K562 (cell line): ENCODE measurements around the gene ZNF22. TPM values are rescaled to one million over a fixed set of nuclear protein-coding genes. Genes with fewer than 3 reads are reported as not detected.

Experiments
- ATAC-seq: fragments of 200-7000 bp; cut with Tn5 transposase; 3 replicates; pipeline ENCODE4 v1.9.1; 2020; ENCODE audit warnings: moderate library complexity
- BruUV-seq: library from RNA; stranded (reverse); fragments of 400-500 nt; replicated peaks from 2 replicates; lab custom pipeline; 2021; lab: Mats Ljungman, UMichigan
- CTCF ChIA-PET: fragments of 300-600 bp; formaldehyde crosslinking; extraction: SDS; loops from one replicate; lab custom pipeline; 2021; ENCODE audit warnings: low intra/inter-chr PET ratio; lab: Yijun Ruan, JAX
- POLR2A ChIA-PET: fragments of 300-600, 350-650 bp; sonication (Branson Sonifier 250); formaldehyde crosslinking; extraction: SDS; loops from one replicate; lab custom pipeline; 2021; ENCODE audit warnings: antibody characterized with exemption, inconsistent platforms; lab: Yijun Ruan, JAX
- DNase-seq, 4 experiments: peaks; one replicate each; pipeline versions ENCODE4 v3.0.0 to v3.0.0-alpha.2; 2011 to 2018; ENCODE audit warnings: low spot score in 3 of 4, mixed read lengths in 3 of 4; ENCODE audit errors: extremely low read depth in 1 of 4
- FAIRE-seq: peaks from 2 replicates; lab custom pipeline; 2011; peaks lifted over from hg19 to GRCh38; lab: Jason Lieb, UNC
- H2AFZ ChIP-seq: 2 replicates; pipeline ENCODE4 v1.6.0; 2011; ENCODE audit warnings: low read depth, low read length, control low read depth, inconsistent platforms
- H3K27ac ChIP-seq: fragments of 200-600 bp; 3 replicates; pipeline ENCODE4 v1.8.0; 2011; ENCODE audit warnings: low read depth, mild to moderate bottlenecking, control low read depth, inconsistent platforms, low read length, moderate library complexity, mixed read lengths; ENCODE audit errors: extremely low read depth
- H3K27me3 ChIP-seq, 2 experiments: fragments of 300-600 bp in 1 of 2; 2 replicates in 1 of 2; 3 replicates in 1 of 2; pipeline versions ENCODE4 v1.6.0 to v1.8.0; 2011; ENCODE audit warnings: inconsistent platforms in 2 of 2, low read length in 2 of 2, mild to moderate bottlenecking in 1 of 2, mixed read lengths in 1 of 2, moderate library complexity in 1 of 2; ENCODE audit not compliant: control insufficient read depth in 2 of 2, insufficient read depth in 2 of 2
- H3K36me3 ChIP-seq: fragments of 300-600 bp; 3 replicates; pipeline ENCODE4 v1.8.0; 2011; ENCODE audit warnings: mild to moderate bottlenecking, low read length, inconsistent platforms; ENCODE audit not compliant: control insufficient read depth, insufficient read depth
- H3K4me1 ChIP-seq, 2 experiments: fragments of 200-600 bp in 1 of 2; replicated peaks in 1 of 2; 2 replicates in 1 of 2; 3 replicates in 1 of 2; pipeline versions ENCODE4 v1.5.1 to v1.8.0; 2011; ENCODE audit warnings: inconsistent platforms in 2 of 2, low read length in 2 of 2, mild to moderate bottlenecking in 1 of 2, mixed read lengths in 1 of 2, moderate library complexity in 1 of 2; ENCODE audit not compliant: control insufficient read depth in 2 of 2, insufficient read depth in 2 of 2
- H3K4me2 ChIP-seq: 2 replicates; pipeline ENCODE4 v1.6.1; 2011; ENCODE audit warnings: low read length, control low read depth, inconsistent platforms, mixed read lengths; ENCODE audit not compliant: insufficient read depth
- H3K4me3 ChIP-seq: fragments of 200-600 bp; sonication (generic), shearing (Covaris generic); 2 replicates; pipeline ENCODE4 v1.5.1; 2016; ENCODE audit warnings: control low read depth, inconsistent platforms
- H3K79me2 ChIP-seq: fragments of 200-600 bp; 3 replicates; pipeline ENCODE4 v1.8.0; 2011; ENCODE audit warnings: low read length, inconsistent platforms; ENCODE audit not compliant: control insufficient read depth, insufficient read depth
- H3K9ac ChIP-seq, 2 experiments: 2 replicates each; pipeline versions ENCODE4 v1.6.0 to v1.6.1; 2011; ENCODE audit warnings: low read depth in 2 of 2, low read length in 2 of 2, control low read depth in 1 of 2, inconsistent platforms in 1 of 2, mild to moderate bottlenecking in 1 of 2, mixed read lengths in 1 of 2; ENCODE audit not compliant: insufficient read depth in 1 of 2
- H3K9me1 ChIP-seq: one replicate; pipeline ENCODE4 v1.6.0; 2011; ENCODE audit warnings: inconsistent platforms, mild to moderate bottlenecking, low read length, moderate library complexity; ENCODE audit not compliant: control insufficient read depth, insufficient read depth
- H3K9me3 ChIP-seq: replicated peaks from 2 replicates; pipeline ENCODE4 v1.5.1; 2011; ENCODE audit warnings: low read depth, low read length, inconsistent platforms; ENCODE audit not compliant: control insufficient read depth, insufficient read depth
- H4K20me1 ChIP-seq: replicated peaks from 2 replicates; pipeline ENCODE4 v1.6.1; 2011; ENCODE audit warnings: low read length, inconsistent platforms, mixed read lengths; ENCODE audit not compliant: control insufficient read depth, insufficient read depth
- BACH1 ChIP-seq: fragments of 200-800 bp; sonication (Bioruptor generic); IDR thresholded peaks from 2 replicates; pipeline ENCODE4 v1.6.1; 2016; ENCODE audit warnings: missing genetic modification characterization, missing compliant biosample characterization
- CBX8 ChIP-seq: fragments of 200-600 bp; sonication (generic); IDR thresholded peaks from 2 replicates; pipeline ENCODE4 v1.6.1; 2012; ENCODE audit warnings: borderline replicate concordance, mixed run types, low read depth, mild to moderate bottlenecking, moderate library complexity, mixed read lengths, low read length, control low read depth, inconsistent platforms; ENCODE audit not compliant: poor library complexity, severe bottlenecking; ENCODE audit errors: extremely low read depth
- CREM ChIP-seq: IDR thresholded peaks from 2 replicates; pipeline ENCODE4 v1.6.1; 2014; ENCODE audit warnings: antibody characterized with exemption, low read depth
- MTA3 ChIP-seq: fragments of 450-650 bp; formaldehyde crosslinking; IDR thresholded peaks from 2 replicates; pipeline ENCODE4 v1.6.1; 2017; ENCODE audit warnings: mild to moderate bottlenecking, borderline replicate concordance
- NCOA6 ChIP-seq: fragments of 450-650 bp; IDR thresholded peaks from 2 replicates; pipeline ENCODE4 v1.6.1; 2017; ENCODE audit warnings: mild to moderate bottlenecking
- PHB2 ChIP-seq: fragments of 450-650 bp; IDR thresholded peaks from 2 replicates; pipeline ENCODE4 v1.6.1; 2017; ENCODE audit warnings: low read depth
- PRMT5 ChIP-seq: sonication (generic); formaldehyde crosslinking; IDR thresholded peaks from 2 replicates; pipeline ENCODE4 v1.5.0; 2020; ENCODE audit warnings: missing genetic modification reagents
- PURB ChIP-seq: sonication (generic); formaldehyde crosslinking; IDR thresholded peaks from 2 replicates; pipeline ENCODE4 v1.9.0; 2021; ENCODE audit warnings: low read depth, mild to moderate bottlenecking, missing genetic modification reagents
- RREB1 ChIP-seq: fragments of 250-450 bp; sonication (Bioruptor Pico); IDR thresholded peaks from 2 replicates; pipeline ENCODE4 v1.4.0; 2020
- U2AF2 ChIP-seq: fragments of 200-400 bp; formaldehyde crosslinking; optimal IDR thresholded peaks from 2 replicates; pipeline ENCODE3; 2017; ENCODE audit warnings: low read depth, mild to moderate bottlenecking, low read length
- WGBS: fragments of 100-300 bp; shearing (Covaris generic); methylation state at CpG from one replicate; pipeline ENCODE4 v1.1.6; 2016; ENCODE audit warnings: low coverage, mixed read lengths; ENCODE audit not compliant: insufficient coverage; ENCODE audit errors: missing lambda C conversion rate; 5-methylcytosine and 5-hydroxymethylcytosine counted together
- in situ Hi-C: fragments of 300-500 bp; cut with MboI; formaldehyde crosslinking; loops from 4 replicates; pipeline ENCODE4 v1.15.0; 2018; ENCODE audit warnings: inconsistent platforms, mixed read lengths
- intact Hi-C: fragments of 100-400 bp; cut with micrococcal nuclease; formaldehyde crosslinking; loops from 2 replicates; pipeline ENCODE4 v1.14.2; 2022
- polyA plus RNA-seq, 8 experiments: library from polyadenylated mRNA; depleted of rRNA in 4 of 8; stranded (reverse) in 5 of 8; unstranded in 3 of 8; fragments of >200 nt; fragmentation: Nextera tagmentation in 2 of 8; fragmentation: Illumina TruSeq in 1 of 8; extraction: Ambion mirVana in 2 of 8; extraction: Trizol in 1 of 8; gene quantifications; 2 replicates each; pipeline versions ENCODE4 v1.2.1 to v1.2.3, GENCODE V29; 2011 to 2014; ENCODE audit warnings: inconsistent platforms in 1 of 8, missing spikeins in 1 of 8
- total RNA-seq, 7 experiments: library from RNA; depleted of rRNA in 6 of 7; stranded (reverse); fragments of >200 nt in 6 of 7; fragmentation: Illumina TruSeq in 2 of 7; extraction: Trizol in 2 of 7; gene quantifications; 2 replicates each; pipeline versions ENCODE4 v1.2.1 to v1.2.3, GENCODE V29; 2011 to 2021; ENCODE audit warnings: low replicate concordance in 1 of 7
- TF ChIP-seq, protein P1 (sequence below): fragments of 250-450 bp; sonication (Bioruptor Pico); IDR thresholded peaks from 2 replicates; pipeline ENCODE4 v1.4.0; 2020; ENCODE audit warnings: mild to moderate bottlenecking, moderate library complexity
- TF ChIP-seq, protein P2 (sequence below): sonication (generic); formaldehyde crosslinking; IDR thresholded peaks from 2 replicates; pipeline ENCODE4 v1.8.1; 2023; ENCODE audit warnings: mild to moderate bottlenecking, missing genetic modification reagents

The ZNF22 gene
- total and polyA plus RNA-seq, 9 of the 15 experiments (the other 6 are each of a cell fraction or from before 2014, with no cell fraction given) = 36.2 to 98.7 (median 51.2) TPM

GRCh38 chr10:44982114-44982460 is 18.6 kb upstream of the ZNF22 start:
- no peaks in the 10 kb centered on the region for H3K9me3 ChIP-seq
- H3K9ac ChIP-seq = peak overlapping the region in 1 of 2 experiments; percentile 23; a peak in 1 of 4 replicates
- H4K20me1 ChIP-seq = no peaks in the 10 kb centered on the region
- no TSS peak for BruUV-seq
- H3K36me3 ChIP-seq = no peaks in the 10 kb centered on the region
- ChIA-PET CTCF (no interaction called here), POLR2A (interaction anchor here (0.5 kb wide), 1 partner anchor 555 kb away, joined by 3 read pairs; no protein-coding TSS in a partner anchor)
- H3K4me3 ChIP-seq = no peak overlapping the region
- in situ Hi-C loops = no loop called here
- H3K79me2 ChIP-seq = no peaks in the 10 kb centered on the region
- no peaks in the 10 kb centered on the region for H3K9me1 ChIP-seq
- intact Hi-C loops = no loop called here
- H3K4me1 ChIP-seq = peaks cover 47 to 50% of the 10 kb centered on the region in 2 experiments
- no peak for ATAC-seq
- H2AFZ ChIP-seq = no peak overlapping the region
- H3K4me2 ChIP-seq = no peak overlapping the region
- H3K27me3 ChIP-seq = peaks cover 2 to 18% of the 10 kb centered on the region in 2 experiments; a peak in 3 of 5 replicates
- H3K27ac ChIP-seq = no peak overlapping the region
- 39% methylated on average over 9 of the region's 9 CpGs for WGBS
- DNase-seq = no peak
- FAIRE-seq = no peak
- no peak for TF ChIP-seq BACH1 (tag)
- no peak for TF ChIP-seq NCOA6
- no peak for TF ChIP-seq PRMT5 (CRISPR knock-in tag)
- no peak for TF ChIP-seq MTA3
- no peak for TF ChIP-seq RREB1 (CRISPR knock-in tag)
- no peak for TF ChIP-seq CBX8
- TF ChIP-seq U2AF2 = no peak
- TF ChIP-seq PURB (CRISPR knock-in tag) = no peak
- TF ChIP-seq, protein P1, sequence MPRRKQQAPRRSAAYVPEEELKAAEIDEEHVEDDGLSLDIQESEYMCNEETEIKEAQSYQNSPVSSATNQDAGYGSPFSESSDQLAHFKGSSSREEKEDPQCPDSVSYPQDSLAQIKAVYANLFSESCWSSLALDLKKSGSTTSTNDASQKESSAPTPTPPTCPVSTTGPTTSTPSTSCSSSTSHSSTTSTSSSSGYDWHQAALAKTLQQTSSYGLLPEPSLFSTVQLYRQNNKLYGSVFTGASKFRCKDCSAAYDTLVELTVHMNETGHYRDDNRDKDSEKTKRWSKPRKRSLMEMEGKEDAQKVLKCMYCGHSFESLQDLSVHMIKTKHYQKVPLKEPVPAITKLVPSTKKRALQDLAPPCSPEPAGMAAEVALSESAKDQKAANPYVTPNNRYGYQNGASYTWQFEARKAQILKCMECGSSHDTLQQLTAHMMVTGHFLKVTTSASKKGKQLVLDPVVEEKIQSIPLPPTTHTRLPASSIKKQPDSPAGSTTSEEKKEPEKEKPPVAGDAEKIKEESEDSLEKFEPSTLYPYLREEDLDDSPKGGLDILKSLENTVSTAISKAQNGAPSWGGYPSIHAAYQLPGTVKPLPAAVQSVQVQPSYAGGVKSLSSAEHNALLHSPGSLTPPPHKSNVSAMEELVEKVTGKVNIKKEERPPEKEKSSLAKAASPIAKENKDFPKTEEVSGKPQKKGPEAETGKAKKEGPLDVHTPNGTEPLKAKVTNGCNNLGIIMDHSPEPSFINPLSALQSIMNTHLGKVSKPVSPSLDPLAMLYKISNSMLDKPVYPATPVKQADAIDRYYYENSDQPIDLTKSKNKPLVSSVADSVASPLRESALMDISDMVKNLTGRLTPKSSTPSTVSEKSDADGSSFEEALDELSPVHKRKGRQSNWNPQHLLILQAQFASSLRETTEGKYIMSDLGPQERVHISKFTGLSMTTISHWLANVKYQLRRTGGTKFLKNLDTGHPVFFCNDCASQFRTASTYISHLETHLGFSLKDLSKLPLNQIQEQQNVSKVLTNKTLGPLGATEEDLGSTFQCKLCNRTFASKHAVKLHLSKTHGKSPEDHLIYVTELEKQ (CRISPR knock-in tag) = no peak
- no peak for TF ChIP-seq PHB2
- TF ChIP-seq CREM = no peak
- TF ChIP-seq, protein P2, sequence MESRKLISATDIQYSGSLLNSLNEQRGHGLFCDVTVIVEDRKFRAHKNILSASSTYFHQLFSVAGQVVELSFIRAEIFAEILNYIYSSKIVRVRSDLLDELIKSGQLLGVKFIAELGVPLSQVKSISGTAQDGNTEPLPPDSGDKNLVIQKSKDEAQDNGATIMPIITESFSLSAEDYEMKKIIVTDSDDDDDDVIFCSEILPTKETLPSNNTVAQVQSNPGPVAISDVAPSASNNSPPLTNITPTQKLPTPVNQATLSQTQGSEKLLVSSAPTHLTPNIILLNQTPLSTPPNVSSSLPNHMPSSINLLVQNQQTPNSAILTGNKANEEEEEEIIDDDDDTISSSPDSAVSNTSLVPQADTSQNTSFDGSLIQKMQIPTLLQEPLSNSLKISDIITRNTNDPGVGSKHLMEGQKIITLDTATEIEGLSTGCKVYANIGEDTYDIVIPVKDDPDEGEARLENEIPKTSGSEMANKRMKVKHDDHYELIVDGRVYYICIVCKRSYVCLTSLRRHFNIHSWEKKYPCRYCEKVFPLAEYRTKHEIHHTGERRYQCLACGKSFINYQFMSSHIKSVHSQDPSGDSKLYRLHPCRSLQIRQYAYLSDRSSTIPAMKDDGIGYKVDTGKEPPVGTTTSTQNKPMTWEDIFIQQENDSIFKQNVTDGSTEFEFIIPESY (CRISPR knock-in tag) = no peak
